SU-DHL-6 (cell line): ENCODE data around the gene ZNF333.

Experiments used
- H2AFZ ChIP-seq: fragments of 200-600 bp; sonication (generic); 2 replicates; pipeline ENCODE4 v1.6.1; 2014; ENCODE audit warnings: low read depth, mild to moderate bottlenecking, moderate library complexity, mixed read lengths, antibody characterized with exemption, low read length; ENCODE audit not compliant: severe bottlenecking
- H3F3A ChIP-seq: fragments of 200-600 bp; shearing (Covaris generic); 2 replicates; pipeline ENCODE4 v1.6.0; 2016; ENCODE audit warnings: antibody characterized with exemption, mild to moderate bottlenecking; ENCODE audit not compliant: insufficient read depth
- H3K27ac ChIP-seq: fragments of 200-600 bp; sonication (generic); 2 replicates; pipeline ENCODE4 v1.5.1; 2016; ENCODE audit warnings: low read depth, mild to moderate bottlenecking, low read length, moderate library complexity, mixed read lengths
- H3K27me3 ChIP-seq: fragments of 200-600 bp; sonication (generic), shearing (Covaris generic); 2 replicates; pipeline ENCODE4 v1.6.0; 2014; ENCODE audit warnings: mild to moderate bottlenecking, low read length
- H3K36me3 ChIP-seq: fragments of 200-600 bp; sonication (generic); 2 replicates; pipeline ENCODE4 v1.6.1; 2014; ENCODE audit warnings: mild to moderate bottlenecking, low read length, mixed read lengths
- H3K4me2 ChIP-seq: fragments of 300-600, 200-600 bp; shearing (Covaris generic), sonication (generic); 2 replicates; pipeline ENCODE4 v1.6.0; 2014; ENCODE audit warnings: low read length, low read depth, mild to moderate bottlenecking; ENCODE audit not compliant: poor library complexity, severe bottlenecking
- H3K4me3 ChIP-seq: fragments of 200-600 bp; sonication (generic); 2 replicates; pipeline ENCODE4 v1.5.1; 2014; ENCODE audit warnings: antibody characterized with exemption, low read length, mild to moderate bottlenecking, mixed read lengths; ENCODE audit not compliant: insufficient read depth, poor library complexity, severe bottlenecking
- H3K79me2 ChIP-seq: fragments of 200-600 bp; sonication (generic); 2 replicates; pipeline ENCODE4 v1.6.1; 2014; ENCODE audit warnings: mild to moderate bottlenecking, low read length, moderate library complexity; ENCODE audit not compliant: insufficient read depth
- H3K9ac ChIP-seq: fragments of 200-600 bp; sonication (generic); 2 replicates; pipeline ENCODE4 v1.7.0; 2014; ENCODE audit warnings: mild to moderate bottlenecking, low read length
- H3K9me2 ChIP-seq: fragments of 200-600 bp; sonication (generic); replicated peaks from 2 replicates; pipeline ENCODE4 v1.6.1; 2014; ENCODE audit warnings: low read length; ENCODE audit not compliant: insufficient read depth
- H3K9me3 ChIP-seq: fragments of 200-600 bp; sonication (generic); 2 replicates; pipeline ENCODE4 v1.6.1; 2014; ENCODE audit warnings: low read length, mixed read lengths; ENCODE audit not compliant: insufficient read depth
- H4K20me1 ChIP-seq: fragments of 200-600 bp; sonication (generic); 2 replicates; pipeline ENCODE4 v1.6.1; 2014; ENCODE audit warnings: low read depth, mild to moderate bottlenecking, antibody characterized with exemption, low read length, moderate library complexity, mixed read lengths
- CTCF ChIP-seq: fragments of 200-600 bp; sonication (generic); IDR thresholded peaks from one replicate; pipeline ENCODE4 v1.5.1; 2017; ENCODE audit warnings: antibody characterized with exemption, mild to moderate bottlenecking, low read length, moderate library complexity; ENCODE audit not compliant: insufficient read depth, poor library complexity, severe bottlenecking
- EZH2phosphoT487 ChIP-seq: fragments of 200-600 bp; sonication (generic), shearing (Covaris generic); conservative IDR thresholded peaks from 2 replicates; pipeline ENCODE4 v1.6.1; 2018; ENCODE audit warnings: mild to moderate bottlenecking, antibody characterized with exemption, low read length, moderate library complexity, mixed read lengths

ZNF333 gene

GRCh38 chr19:14682084-14682483 lies 7.8 kb upstream of the ZNF333 start:
- Histone ChIP-seq H3K27ac (no peak overlapping the region), H3K9me3 (no peaks in the 10 kb centered on the region), H3K36me3 (no peaks in the 10 kb centered on the region), H3K4me3 (no peak overlapping the region), H3K27me3 (no peaks in the 10 kb centered on the region), H2AFZ (no peak overlapping the region), H3K9ac (no peak overlapping the region), H3F3A (no peaks in the 10 kb centered on the region; the same call in 1 of the 2 replicates), H3K79me2 (no peaks in the 10 kb centered on the region), H4K20me1 (no peaks in the 10 kb centered on the region), H3K4me2 (no peak overlapping the region), H3K9me2 (no peaks in the 10 kb centered on the region)
- TF ChIP-seq EZH2phosphoT487: no peak
- no peak for TF ChIP-seq CTCF

DNA sequence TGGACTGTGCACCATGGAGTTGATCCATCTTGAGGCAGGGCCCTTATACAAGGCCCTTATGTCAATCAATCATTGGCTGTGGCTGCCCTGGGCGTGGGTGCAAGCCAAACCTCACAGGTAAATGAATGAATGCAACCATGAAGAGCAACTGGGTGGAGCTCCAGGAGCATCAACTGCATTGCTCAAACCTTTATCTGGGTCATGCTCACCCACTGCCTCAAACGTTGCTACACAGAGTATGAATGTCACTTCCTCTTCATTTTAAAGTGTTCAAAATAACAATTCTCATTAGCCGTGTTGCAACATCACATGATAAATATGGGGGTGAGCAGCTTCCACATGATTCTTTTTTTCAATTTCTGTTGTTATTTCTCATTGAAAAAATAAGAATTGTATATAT lies 6.4 kb upstream of the ZNF333 start:
- Histone ChIP-seq H3K27ac (no peak overlapping the region), H3K36me3 (no peaks in the 10 kb centered on the region), H3K9ac (no peak overlapping the region), H3K4me3 (no peak overlapping the region), H2AFZ (no peak overlapping the region), H3K79me2 (no peaks in the 10 kb centered on the region), H3K9me2 (no peaks in the 10 kb centered on the region), H3K9me3 (no peaks in the 10 kb centered on the region), H3K4me2 (no peak overlapping the region), H3K27me3 (no peaks in the 10 kb centered on the region), H3F3A (peaks cover 2% of the 10 kb centered on the region; the same call in 1 of the 2 replicates), H4K20me1 (no peaks in the 10 kb centered on the region)
- TF ChIP-seq CTCF (no peak), EZH2phosphoT487 (no peak)

GRCh38 chr19:14686411-14686810 lies 3.4 kb upstream of the ZNF333 start:
- TF ChIP-seq EZH2phosphoT487: no peak
- TF ChIP-seq CTCF: no peak
- Histone ChIP-seq H2AFZ (no peak overlapping the region), H3K4me2 (no peak overlapping the region), H3K27ac (no peak overlapping the region), H3K27me3 (no peaks in the 10 kb centered on the region), H4K20me1 (no peaks in the 10 kb centered on the region), H3K79me2 (no peaks in the 10 kb centered on the region), H3K9me3 (no peaks in the 10 kb centered on the region), H3K9ac (no peak overlapping the region), H3K4me3 (no peak overlapping the region), H3K9me2 (no peaks in the 10 kb centered on the region), H3F3A (peaks cover 11% of the 10 kb centered on the region), H3K36me3 (no peaks in the 10 kb centered on the region)
